ENCODE results near the gene LIPM.
"Not testable (repeated sequence)": the region's sequence is repeated elsewhere in the genome, so short reads cannot be mapped to it uniquely, and the experiment has no call there.

Gene LIPM

DNA sequence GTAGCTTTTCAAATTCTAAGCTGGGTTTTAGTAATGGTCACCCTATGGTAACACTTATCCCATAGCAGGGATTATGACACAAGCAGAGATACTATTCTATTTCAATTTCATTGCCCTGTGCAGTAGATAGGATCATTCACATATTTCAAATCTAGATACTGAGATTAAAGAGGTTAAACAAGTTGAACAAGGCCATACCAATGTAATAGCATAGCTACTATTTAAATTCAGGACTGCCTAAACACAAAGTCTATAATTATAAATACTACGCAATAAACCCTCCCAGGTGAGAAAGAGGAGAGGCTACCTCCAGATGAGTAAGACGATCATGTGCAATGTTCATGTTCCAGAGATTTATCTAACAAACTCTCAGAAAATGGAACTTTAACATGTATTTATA lies 1.1 kb downstream of the LIPM start:
- no peak for DNase-seq

DNA sequence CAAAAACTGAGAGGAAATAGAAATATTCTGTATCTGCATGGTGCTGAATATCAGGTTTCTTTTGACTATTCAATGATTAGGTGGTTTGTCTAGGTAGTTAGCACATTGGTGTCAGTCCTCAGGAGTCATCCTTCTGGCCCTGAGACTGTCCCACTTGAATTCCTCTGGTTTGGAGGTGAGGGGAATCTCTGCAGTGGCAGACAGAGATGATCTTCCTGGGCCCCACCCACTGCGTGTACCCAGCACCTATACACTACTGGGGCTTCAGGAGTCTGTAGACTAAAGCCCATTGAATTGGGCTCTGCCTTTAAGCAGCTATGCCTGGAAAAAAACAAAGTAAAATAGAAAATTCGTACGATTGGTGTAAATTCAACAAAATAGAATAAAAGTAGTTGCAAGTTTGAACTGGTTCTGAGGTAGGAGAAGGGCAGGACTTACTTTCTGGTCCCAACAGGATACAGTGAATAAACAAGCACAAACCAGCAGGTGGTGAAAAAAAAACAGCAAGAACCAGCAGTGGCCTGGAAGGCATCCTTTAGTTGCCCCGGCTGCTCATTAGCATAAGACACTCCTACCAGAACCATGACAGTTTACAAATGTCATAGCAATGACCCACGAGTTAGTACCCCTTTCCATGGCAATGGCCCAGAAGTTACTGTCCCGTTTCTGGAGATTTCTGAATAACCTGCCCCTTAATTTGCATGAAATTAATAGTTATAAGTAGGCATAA lies 1.7 kb downstream of the LIPM start:
- no peak for DNase-seq

DNA sequence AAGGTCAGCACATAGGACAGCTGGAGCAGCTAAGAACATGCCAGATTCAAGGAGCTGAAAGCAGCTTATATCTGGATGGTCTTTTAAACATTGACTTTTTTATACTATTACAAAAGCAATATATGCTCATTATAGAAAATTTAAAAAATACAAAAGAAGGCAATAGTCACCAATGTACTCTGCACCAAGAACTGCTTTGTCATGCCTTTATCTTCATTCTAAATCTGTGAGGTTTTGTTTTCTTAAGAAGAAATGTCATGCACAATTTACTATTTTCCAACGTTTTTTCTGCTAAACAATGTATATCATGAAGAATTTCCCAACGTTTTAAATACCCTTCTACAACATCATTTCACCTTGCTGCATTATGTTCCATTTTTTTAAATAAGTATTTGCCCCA lies 2.8 kb downstream of the LIPM start:
- no peak for DNase-seq

DNA sequence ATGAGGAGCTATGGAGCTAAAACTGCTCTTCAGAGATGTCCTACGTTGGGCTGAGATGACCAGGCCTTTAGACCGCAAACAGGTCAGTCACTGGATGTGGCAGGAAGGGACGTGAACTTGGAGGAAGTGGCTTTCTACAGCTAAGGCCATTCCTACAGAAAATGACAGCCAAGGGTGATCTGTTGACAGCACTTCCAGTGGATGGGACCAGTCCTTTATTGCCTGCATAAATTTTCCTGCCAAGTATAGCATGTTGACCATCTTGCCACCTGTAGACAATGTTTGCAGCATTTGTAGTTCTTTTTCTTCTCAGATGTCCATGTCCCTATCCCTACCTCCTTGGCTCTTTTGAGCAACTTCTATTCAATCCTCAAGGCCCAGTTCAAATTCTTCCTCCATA lies 3.4 kb downstream of the LIPM start:
- DNase-seq: no peak

DNA sequence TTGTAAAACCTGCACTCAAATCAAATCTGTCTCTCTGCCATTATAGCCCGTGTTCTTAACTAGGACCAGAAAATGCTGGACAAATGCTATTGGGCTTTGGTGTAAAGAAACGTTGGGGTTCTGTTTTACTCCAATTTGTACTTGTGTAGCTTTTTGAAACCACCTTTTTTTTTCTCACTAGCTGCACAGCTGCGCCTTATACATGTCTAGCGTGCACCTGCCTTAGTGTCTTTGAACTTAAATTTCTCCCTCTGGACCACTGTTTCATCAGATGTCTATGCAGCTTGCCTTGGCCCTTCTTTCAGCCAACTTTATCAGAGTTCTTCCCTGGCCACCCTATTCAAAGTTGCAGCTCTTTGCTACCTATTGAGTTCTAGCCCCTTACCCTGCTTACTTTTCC lies 7.1 kb downstream of the LIPM start:
- DNase-seq: no peak

DNA sequence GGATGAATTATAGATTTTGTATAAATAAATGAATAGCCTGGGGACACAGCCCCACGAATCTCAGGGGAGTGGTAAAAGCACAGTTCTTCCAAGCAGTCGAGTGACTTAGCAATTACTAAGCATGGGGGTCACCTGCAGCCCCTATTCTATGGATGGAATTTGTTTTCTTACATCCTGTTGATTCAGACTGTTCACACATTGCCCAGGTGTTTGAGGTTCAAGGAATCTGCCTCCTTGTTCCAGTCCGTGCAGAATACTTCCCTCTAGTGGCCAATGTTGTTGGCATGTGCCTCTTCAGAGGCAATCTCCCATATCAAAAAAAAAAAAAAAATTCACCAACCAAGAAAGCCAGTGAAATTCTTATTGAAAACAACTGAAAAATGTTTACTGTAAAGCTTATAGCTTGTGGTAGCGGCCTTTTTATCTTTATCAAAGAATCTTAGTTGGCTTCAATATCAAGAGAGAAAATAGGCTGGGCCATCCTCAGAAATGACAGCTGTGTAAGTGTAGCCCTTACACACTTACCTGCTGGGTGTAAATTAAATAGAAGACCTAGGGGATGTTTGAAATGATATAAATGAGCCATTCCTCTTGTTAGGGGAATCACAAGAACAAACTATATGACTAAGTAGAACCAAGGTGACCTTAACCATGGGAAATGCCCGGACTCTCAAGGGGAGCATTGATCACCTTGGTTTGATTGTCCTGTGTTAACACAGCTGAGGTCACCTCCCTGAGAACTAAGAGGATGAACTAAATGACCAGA lies 7.8 kb downstream of the LIPM start:
- DNase-seq: no peak

DNA sequence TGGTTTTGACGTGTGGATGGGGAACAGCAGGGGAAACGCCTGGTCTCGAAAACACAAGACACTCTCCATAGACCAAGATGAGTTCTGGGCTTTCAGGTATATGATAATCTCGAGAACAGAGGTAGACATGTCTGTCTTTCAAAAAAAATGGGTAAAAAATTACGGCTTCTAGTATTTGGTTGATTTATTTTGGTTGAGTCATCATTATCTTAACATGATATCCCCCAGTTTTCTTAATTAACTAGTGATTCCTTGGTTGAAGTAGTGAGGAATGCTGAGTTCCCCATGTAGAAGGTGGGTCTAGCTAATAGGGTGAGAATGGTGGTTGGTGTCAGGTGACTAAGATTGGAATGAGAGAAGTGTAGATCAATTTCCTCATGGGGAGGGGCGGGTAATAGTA lies 10.7 kb downstream of the LIPM start:
- no peak for DNase-seq

DNA sequence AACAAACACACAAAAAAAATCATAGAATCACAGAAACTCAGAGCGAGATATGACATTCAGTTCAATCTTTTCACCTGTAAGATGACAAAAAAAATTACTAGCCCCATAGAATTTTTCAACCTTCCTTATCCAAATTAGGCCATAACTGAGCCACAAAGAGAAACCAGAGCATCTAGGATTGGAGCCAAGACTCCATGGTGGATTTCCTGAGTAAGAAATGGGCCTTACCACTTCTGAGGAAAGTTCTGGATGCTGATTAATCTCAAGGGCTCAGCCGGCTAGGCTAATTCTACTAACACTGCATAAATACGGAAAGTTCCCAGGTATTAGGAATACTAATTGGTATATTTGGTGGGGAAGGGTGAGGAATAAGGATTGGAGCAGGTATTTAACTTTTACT lies 16.8 kb downstream of the LIPM start:
- no peak for DNase-seq

DNA sequence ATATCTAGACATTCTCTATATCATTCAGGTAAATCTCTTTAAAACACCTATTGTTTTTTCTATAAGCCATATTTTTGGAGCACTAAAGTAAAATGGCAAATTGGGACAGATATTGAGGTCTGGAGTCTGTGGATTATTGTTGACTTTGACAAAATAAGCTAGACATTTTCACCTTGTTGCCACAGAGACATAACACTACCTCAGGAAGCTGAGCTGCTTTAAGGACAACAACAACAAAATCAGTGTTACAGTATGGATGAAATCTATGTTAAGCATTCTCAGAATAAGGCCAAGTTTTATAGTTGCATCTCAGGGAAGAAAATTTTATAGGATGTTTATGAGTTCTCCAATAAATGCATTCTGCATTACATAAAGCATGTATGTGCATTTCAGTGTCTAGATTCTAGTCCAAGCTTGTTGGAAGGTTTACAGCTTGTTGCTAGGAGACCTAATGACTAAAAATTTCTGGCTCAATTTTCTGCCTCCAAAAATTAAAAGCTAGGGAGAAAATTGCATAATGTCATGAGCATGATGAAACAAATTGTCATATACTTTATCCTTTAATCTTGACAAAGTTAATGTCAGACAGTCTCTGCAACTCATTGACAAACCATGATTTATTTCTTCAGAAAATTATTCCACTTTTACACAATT lies 18.3 kb downstream of the LIPM start:
- no peak for DNase-seq

DNA sequence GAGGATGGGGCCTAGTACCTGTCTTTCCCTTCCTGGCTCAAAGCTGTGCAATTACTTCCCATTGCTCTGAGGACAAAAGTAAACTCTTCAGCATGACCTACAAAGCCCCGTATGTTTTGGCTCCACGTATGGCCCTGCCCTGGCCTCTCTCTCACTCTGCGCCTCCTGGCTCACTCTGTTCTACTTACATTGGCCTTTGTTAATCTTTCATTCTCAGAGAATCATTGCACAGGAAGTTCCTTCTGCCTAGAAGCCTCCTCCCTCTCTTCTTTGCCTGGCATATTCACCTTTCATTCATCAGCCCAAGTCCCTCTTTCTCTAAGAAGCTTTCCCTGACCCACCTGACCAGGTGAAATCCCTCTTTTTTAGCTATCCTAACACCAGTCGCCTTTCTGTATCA lies 23.9 kb downstream of the LIPM start:
- no peak for DNase-seq

DNA sequence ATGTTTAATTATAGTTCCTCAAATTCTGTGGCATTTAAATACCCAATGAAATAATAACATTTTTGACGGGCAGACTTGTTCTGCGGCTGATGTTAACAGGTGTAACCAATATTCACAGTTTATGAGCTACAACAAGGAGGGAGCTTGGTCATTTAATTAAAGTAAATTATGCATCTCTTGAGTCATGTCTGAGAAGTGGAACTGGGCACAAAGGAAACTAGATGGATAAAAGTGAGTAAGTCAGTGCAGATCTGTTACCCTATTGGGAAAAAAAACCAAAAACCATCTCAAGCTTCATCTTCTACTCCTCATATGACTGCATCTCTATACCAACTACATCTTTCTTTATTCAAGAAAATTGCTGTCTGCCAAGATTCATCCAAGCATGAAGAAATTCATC lies 25.1 kb downstream of the LIPM start:
- no peak for DNase-seq

DNA sequence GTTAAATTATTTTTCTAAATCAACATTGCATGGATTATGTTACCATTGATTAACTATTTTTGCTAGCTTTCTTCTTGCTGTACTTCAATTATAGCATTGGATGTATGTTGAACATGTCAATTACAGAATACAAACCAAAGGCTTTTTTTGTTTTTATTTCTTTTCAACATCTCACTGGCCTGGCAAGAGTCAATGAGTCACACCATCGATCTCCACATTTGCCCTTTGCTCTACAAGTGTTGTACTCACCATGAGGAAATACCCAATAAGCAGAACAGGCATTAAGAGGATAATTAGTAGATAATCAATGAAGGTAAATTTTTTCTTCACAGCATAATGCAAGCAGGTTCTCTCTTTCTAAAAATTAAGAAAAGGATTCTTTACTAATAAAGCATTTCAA lies 25.8 kb downstream of the LIPM start:
- DNase-seq: no peak

DNA sequence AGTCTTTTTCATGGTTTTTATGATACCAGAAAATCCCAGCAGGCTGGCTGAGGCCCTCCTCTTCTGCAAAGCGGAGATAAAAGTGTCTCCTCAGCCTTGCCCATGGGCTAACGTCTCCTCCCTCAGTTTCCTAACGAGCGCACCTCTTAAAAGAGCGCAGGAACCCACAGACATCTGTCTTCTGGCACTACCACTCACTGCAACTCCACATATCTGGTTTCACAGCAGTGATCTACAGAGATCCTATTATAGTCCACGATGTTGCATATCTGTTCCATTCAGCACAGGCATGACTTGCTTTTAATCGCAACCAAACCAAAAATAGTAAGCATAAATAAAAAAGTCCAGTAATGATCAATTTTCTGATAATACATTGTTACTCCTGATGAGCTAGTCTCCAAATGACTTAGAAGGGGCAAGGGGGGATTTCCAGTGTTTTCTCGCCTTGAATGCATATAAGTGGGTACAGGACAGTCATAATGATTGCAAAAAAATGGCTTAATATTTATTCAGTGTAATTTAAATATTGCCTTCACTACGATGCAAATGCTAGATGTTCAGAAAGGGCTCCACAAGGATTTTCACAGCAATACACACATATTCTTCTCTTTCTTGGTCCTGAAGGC lies 28.2 kb downstream of the LIPM start:
- no peak for DNase-seq

DNA sequence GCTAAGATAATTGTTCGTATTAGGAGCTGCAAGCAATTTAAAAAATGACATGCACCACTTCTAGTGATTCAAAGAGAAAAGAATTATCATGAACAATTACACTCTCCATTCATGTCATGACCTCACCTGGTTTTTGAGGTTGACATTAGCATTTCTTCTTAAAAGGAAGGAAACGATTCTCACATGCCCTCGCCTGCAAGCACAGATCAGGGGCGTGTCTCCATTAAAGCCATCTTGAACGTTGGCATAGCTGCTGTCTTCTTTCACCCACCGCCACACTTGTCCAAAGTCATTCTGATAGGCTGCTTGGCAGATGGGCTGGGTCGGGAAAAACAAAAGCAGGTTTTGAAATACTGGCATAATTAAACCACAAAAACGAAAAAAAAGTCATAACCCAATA lies 29.2 kb downstream of the LIPM start:
- no peak for DNase-seq

DNA sequence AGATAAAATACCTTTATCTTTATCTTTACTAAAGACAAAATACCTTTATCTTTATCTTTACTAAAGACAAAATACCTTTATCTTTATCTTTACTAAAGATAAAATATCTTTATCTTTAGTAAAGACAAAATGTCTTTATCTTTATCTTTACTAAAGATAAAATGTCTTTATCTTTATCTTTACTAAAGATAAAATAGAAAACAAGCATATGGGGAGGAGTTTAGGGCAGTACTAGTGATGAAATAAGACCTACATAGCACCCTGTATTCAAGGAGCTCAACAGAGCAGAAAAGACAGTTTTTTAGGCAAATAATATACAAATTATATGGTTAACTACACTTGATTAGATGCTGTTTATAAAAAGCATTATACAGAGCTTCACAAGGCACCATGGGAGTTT lies 29.8 kb downstream of the LIPM start:
- DNase-seq: no peak

DNA sequence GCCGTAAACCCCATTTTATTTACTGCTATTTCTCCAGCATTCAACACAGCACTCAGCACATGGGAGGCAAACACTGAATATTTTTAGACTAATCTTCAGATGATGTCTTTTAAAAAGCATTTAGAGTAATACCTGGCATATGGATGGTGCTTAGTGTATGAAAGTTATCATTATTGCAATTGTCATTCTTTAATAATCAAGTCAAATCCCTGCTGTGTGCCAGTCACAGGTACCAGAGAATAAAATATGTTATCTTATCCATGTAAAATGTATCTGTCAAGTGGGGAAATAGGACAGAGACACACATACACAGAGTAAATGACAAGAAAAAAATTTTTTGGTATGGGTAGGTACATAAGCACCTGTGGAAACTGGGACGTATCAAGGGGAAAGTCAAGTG lies 30.6 kb downstream of the LIPM start:
- no peak for DNase-seq

DNA sequence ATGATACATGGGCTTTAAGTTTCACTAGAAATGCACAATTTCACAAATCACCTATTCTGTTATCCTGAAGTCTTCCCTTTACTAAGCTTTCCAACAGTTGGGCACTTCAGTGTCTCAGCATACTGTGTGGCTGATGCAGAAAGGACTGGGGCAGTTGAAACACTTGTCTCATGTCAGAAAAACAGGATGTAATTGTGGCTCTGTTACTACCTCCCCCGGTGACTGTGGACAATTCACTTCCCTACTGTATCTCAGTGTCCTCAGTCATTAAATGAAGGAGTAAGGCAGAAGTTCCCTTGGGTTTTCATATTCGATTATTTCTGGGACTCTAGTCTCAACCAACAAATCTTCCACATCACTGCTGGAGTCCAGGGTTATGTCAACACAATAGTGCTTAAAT lies 31.2 kb downstream of the LIPM start:
- DNase-seq: no peak

DNA sequence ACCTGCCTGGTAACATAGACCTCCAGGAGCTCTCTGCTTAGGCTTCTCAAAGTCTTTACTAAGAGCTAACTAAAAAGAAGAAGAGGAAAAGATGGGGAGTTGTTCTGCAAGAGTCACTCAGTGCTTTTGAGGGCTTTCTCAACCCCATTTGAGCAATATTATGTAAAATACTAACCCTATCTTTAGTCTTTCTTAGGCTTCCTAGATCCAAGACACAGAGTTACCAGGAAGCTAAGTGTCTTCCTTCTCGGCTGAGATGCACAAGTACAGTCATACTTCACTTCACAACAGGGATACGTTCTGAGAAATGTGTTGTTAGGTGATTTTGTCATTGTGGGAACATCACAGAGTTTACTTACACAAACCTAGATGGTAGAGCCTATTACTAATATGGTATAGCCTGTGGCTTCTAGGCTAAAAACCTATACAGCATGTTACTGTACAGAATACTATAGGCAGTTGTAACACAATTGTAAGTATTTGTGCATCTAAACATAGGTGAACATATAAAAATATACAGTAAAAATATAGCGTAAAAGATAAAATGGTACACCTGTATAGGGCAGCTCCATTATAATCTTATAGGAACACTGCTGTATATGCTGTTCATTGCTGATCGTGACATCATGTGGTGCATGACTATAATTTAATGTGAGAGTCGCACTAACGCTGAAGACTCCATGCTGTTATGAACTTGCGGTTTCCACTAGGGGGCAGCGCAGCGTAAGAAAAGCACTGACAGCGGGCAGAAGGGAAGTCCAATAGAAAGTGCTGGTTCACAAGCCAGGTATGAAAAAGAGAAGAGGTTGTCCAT lies 32.8 kb downstream of the LIPM start:
- DNase-seq: peak; percentile 61

DNA sequence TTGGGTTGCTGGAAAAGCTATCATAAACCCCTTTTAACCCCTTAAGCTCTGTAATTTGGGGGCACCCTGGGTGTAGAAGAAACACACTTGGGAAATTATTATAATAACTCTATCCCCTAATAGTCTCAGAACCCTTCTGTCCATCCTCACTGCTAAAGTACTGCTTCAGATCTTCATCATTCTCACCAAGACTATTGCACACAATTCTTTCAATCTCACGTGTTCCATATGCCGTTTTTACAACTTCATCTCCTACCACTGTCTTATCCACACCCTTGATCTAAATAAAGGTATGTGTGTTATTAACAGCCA lies 33.3 kb downstream of the LIPM start:
- DNase-seq: no peak

DNA sequence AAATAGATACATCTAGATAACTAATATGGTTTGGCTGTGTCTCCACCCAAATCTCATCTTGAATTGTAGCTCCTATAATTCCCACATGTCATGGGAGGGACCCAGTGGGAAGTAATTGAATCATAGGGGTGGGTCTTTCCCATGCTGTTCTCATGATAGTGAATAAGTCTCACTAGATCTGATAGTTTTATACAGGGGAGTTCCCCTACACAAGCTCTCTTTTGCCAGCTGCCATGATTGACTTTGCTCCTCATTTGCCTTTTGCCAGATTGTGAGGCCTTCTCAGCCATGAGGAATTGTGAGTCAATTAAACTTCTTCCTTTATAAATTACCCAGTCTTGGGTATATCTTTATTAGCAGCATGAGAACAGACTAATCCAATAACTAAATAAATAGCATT lies 35.1 kb downstream of the LIPM start:
- DNase-seq: not testable (repeated sequence)

DNA sequence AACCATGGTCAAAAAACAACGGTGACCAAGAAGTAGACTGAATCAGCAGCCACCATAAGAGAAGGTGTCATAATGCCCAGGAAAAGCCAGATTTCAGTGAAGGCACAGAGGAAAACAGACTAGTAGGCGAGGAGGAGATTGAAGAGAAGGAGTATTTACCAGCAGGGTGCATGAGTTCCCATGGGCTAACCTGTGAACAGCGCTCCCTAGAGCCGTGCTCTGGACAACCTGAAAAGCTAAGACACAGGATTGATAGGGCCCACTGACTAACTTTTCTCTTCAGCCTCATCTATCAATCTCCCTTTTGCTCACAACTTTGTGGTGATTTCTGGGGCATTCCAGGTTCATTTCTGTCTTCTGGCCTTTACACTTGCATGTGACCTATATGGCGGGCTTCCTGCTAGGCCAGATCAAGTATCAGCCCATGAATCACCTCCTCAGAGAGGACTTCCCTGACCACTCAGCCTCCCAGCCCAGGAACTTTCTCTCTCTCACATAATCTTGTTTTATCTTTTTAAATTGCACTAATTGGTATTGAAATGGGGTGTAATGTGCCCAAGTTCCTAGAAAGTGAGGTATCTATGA lies 36.3 kb downstream of the LIPM start:
- DNase-seq: no peak

DNA sequence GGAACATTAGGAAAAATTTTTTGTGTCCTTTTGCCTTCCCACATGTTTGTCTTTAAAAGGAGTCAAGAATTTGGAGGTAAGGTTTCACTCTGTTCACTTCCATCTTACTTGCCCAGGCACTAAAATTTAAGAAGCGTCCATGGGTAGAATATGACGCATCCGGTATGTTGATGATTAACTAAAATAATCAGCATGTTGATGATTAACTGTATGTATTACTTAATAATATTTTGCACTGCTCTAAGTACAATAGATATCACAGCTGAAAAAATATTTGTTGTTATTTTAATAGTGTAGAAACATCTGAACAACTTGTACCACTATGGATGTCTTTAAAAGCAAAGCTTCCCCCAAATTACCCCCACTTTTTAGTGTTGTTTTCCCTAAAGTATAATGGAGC lies 37.6 kb downstream of the LIPM start:
- DNase-seq: no peak

DNA sequence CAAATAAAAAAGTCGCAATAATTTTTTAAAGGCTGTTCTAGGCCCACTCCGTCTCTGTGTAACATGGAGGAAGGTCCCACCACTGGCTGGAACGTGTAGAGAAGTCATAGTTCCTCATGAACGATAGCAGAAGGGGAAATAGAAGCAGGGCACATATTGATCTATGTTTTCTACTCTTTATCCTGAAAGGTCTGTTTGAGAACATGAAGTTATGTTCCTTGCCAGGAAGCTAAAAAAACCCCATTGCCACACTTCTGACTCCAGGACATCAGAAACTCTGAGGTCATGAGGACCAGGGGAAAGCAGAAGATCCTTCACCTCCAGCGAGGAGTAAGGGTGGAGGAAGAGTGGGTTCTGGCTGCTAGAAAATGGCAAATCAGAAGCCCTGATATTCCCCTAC lies 38.4 kb downstream of the LIPM start:
- DNase-seq: no peak

All from NK-92 treated with Interleukin-12 subunit alpha and Interleukin-12 subunit beta, amount 100 ng/mL, for 24 hours (cell line).